RWPE1 (cell line): ENCODE measurements around the gene CTNNA3.

ENCODE experiments used
- CTCF ChIA-PET: fragments of 350-600 bp; sonication (Branson Sonifier 250); formaldehyde crosslinking; extraction: SDS; loops from one replicate; lab custom pipeline; 2021; lab: Yijun Ruan, JAX
- POLR2A ChIA-PET: fragments of 400-600 bp; formaldehyde crosslinking; extraction: SDS; loops from one replicate; lab custom pipeline; 2020; ENCODE audit warnings: antibody characterized with exemption; ENCODE audit not compliant: low non-redundant PET; lab: Yijun Ruan, JAX
- DNase-seq: peaks from one replicate; pipeline ENCODE4 v3.0.0; 2012; ENCODE audit warnings: low spot score
- H3K27ac ChIP-seq: fragments of 450-650 bp; 2 replicates; pipeline ENCODE4 v1.5.1; 2017
- TF ChIP-seq, protein P1 (sequence below): fragments of 450-650 bp; conservative IDR thresholded peaks from 2 replicates; pipeline ENCODE4 v1.5.1; 2017; ENCODE audit warnings: low read depth, mild to moderate bottlenecking

CTNNA3 gene

DNA sequence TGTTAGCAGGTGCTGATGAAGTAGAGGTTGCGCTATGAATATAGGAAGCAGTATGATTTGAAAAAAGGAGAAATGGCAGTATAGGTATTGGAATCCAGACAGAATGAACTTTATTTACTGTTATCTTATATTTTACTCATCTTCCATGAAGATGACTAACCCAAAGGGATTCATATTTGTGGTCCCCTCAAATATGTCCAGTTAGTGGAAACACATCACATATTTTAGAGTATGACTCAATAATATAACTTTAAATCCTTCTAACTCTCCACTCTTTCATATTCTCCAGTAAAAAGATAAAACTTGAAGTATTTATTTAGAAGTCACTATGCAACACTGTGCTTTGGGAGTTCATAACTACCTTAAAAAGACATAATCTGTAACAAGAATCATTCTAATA, 1056.6 kb downstream of the CTNNA3 start:
- TF ChIP-seq, protein P1, sequence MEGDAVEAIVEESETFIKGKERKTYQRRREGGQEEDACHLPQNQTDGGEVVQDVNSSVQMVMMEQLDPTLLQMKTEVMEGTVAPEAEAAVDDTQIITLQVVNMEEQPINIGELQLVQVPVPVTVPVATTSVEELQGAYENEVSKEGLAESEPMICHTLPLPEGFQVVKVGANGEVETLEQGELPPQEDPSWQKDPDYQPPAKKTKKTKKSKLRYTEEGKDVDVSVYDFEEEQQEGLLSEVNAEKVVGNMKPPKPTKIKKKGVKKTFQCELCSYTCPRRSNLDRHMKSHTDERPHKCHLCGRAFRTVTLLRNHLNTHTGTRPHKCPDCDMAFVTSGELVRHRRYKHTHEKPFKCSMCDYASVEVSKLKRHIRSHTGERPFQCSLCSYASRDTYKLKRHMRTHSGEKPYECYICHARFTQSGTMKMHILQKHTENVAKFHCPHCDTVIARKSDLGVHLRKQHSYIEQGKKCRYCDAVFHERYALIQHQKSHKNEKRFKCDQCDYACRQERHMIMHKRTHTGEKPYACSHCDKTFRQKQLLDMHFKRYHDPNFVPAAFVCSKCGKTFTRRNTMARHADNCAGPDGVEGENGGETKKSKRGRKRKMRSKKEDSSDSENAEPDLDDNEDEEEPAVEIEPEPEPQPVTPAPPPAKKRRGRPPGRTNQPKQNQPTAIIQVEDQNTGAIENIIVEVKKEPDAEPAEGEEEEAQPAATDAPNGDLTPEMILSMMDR: no peak
- POLR2A ChIA-PET: no interaction called here
- DNase-seq: no peak
- CTCF ChIA-PET: no interaction called here
- H3K27ac ChIP-seq: no peak overlapping the region

DNA sequence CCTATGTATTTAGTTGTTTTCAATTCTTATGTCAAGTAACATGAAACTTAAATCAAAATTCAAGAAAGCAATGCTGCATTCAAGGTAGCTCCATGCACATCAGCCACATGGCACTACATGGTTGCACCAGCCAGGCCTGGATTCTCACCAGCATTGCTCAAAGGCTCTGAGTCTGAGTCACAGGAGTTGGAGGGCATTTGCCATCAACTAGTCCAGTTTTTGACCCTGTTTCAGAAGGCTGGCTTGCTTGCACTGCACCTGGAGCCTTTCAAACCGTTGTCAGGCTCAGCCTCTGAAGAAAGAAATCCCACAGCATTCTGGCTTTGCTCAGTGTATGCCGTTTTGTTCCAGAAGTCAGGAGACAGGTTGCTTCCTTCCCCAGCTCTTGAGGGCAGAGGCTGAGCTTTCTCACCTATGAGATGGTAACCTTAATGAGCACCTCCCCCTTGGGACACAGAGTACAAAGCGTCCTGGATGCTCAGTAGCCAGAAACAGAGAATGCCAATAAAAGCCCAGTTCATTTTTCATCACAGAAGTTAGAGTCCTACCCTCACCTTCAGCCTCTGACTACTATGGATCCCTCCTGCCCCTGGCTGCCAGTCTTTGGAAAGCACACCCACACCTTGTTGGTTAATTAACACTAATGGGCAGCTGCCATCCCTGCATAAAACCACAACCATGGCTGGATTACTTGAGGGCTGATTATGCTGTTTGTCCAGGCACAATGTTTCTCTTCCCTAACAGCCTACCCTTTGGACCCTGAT, 1058.5 kb downstream of the CTNNA3 start:
- DNase-seq: no peak
- H3K27ac ChIP-seq: no peak overlapping the region
- CTCF ChIA-PET: interaction anchor here (0.6 kb wide), 1 partner anchor 121 kb away, joined by 3 read pairs; no protein-coding TSS in a partner anchor
- POLR2A ChIA-PET: no interaction called here
- TF ChIP-seq, protein P1: no peak

DNA sequence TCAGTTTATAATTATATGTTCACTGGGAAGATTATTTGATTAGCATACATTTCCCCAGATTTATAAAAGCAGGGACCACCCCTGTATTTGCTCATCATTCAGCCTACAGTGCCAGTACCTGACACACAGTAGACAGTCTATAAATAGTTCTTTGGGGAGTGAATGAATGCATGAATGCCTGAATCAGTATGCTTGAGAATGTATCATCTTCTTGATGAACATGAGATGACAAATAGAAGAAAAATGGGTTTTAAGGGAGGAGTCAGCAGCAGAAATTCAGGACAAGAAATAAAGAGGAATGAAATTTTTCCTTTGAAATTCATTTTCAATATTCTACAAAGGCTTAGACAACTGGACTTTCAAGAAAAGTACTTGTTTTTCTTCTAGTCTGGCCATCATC, 1066.0 kb downstream of the CTNNA3 start:
- ChIA-PET POLR2A (no interaction called here), CTCF (no interaction called here)
- no peak overlapping the region for H3K27ac ChIP-seq
- TF ChIP-seq, protein P1: no peak
- no peak for DNase-seq

- DNase-seq: peak; percentile 57
- H3K27ac ChIP-seq: no peak overlapping the region
- ChIA-PET CTCF (no interaction called here), POLR2A (no interaction called here)
- TF ChIP-seq, protein P1: no peak
Observed at GRCh38 chr10:66627156-66627555, 1068.8 kb downstream of the CTNNA3 start.

DNA sequence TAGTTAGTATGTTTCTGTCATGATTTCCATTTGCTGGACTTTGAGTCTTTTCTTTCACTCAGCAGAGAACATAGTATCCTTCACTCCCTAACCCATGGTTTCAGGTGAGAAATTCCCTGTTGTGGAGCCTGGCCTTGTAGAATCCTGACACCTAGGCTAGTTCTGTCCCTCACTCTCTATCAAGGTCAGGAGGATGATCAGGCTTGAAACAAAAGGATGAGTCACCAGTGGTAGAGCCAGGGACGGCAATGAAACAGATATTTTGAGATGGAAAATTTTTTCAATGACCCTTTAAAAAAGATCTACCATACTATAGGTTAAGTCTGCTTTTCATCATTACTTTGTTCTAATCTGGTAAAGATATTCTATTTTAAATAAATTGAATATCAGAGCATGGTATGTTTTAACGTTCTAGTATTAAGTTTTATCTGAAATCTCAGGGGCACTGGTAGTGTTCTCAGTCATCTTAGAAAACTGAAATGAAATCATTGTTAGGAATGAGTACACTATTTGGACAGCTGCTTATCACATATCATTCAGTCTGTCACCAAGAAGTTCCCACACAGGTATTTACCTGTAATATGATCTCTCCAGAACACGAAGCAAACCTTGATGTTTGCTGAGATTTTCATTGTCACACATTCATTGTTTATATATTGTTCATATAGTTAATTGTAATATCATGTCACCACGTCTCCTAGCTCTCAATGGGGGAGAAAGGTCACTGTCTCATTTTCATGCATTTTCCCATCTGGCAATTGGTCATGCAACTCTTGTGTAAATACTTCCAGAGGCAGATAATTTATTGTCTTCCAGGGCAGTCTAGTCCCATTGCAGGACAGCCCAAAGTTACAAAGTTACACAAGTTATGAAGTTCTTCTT, 1070.0 kb downstream of the CTNNA3 start:
- TF ChIP-seq, protein P1: no peak
- ChIA-PET CTCF (no interaction called here), POLR2A (no interaction called here)
- no peak for DNase-seq
- no peak overlapping the region for H3K27ac ChIP-seq

- ChIA-PET CTCF (interaction anchor here (0.5 kb wide), 1 partner anchor 81 kb away, joined by 3 read pairs; no protein-coding TSS in a partner anchor), POLR2A (no interaction called here)
- TF ChIP-seq, protein P1: no peak
- H3K27ac ChIP-seq: no peak overlapping the region
- DNase-seq: no peak
Observed at GRCh38 chr10:66622050-66622449, 1073.9 kb downstream of the CTNNA3 start.
